ENCODE measurements around the gene NPAS4. TPM values are rescaled to one million over a fixed set of nuclear protein-coding genes. Genes with fewer than 3 reads are reported as not detected.

Gene NPAS4
- polyA plus RNA-seq, 1 donor: 1.7 TPM

DNA sequence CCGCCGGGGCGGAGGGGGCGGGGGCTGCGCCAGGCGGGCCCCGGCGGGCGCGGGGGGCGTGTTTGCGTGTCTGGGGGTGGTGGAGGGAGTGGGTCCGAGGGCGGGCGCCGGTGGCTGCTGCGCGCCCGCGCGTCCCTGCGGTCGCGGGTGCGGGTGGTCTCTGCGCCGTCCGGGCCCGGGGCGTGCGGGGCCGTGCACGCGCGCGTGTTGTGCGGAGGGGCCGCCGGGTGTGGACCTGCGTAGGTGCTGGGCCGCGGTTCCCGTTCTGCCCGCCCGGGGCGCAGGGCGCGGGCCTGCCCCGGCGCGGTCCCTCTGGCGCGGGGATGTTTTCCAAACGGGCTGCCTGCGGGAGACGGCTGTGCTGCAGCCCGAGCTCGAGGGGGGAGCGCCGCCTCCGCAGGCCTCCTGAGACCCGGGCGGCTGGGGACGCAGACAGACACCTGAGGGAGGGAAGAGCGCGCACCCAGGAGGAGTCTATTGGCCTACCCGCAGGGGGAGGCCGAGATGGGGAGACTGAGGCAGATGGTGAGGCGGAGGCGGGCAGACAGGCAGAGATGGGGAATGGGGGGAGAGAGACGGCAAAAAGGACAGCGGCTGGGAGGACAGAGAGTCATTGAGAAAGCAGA, 46.3 kb downstream of the NPAS4 start:
- 17% methylated on average over 1 of the region's 72 CpGs for WGBS (ENCODE audit: insufficient coverage, low lambda C conversion rate)
- peaks cover 4% of the 10 kb centered on the region for H3K9me3 ChIP-seq (ENCODE audit: control insufficient read depth, low read depth, low read length)
- peaks cover 8% of the 10 kb centered on the region for H3K4me1 ChIP-seq (ENCODE audit: control insufficient read depth, insufficient read depth, low read length)
- H3K27me3 ChIP-seq (ENCODE audit: control insufficient read depth, insufficient read depth, low read length): peaks cover 2% of the 10 kb centered on the region
- peak overlapping the region; percentile 51 for H3K4me3 ChIP-seq (ENCODE audit: low read length)
- H3K36me3 ChIP-seq (ENCODE audit: control insufficient read depth, insufficient read depth, low read length): no peaks in the 10 kb centered on the region
- DNase-seq: peak; percentile 25 to 57
- H3K27ac ChIP-seq (ENCODE audit: low read length): no peak overlapping the region

DNA sequence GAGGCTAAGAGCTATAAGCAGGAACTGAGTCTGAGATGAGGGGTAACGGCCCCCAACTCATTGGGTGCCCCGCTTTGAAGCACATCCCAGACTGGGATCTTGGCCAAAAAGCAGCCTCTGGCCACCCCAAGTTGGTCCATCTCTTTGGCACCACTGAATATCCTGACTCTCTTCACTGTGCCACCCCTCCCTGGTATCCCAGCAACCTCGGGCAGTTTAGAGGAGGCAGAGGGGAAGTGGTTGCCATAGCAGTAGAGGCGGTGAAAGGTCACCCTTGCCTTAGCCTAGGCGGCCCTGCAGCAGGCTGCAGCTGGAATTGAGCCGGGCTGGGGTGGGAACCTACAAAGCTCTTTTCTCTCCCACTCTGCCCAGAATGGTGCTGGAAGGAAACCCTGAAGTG, 46.9 kb downstream of the NPAS4 start:
- DNase-seq: peak in 1 of 2 donors; percentile 49
- peaks cover 5% of the 10 kb centered on the region for H3K36me3 ChIP-seq (ENCODE audit: control insufficient read depth, insufficient read depth, low read length)
- peaks cover 2% of the 10 kb centered on the region for H3K27me3 ChIP-seq (ENCODE audit: control insufficient read depth, insufficient read depth, low read length)
- peak overlapping the region; percentile 51 for H3K4me3 ChIP-seq (ENCODE audit: low read length)
- no CpG with 5 or more reads among the region's 6 CpGs for WGBS (ENCODE audit: insufficient coverage, low lambda C conversion rate)
- no peak overlapping the region for H3K27ac ChIP-seq (ENCODE audit: low read length)
- peaks cover 8% of the 10 kb centered on the region for H3K4me1 ChIP-seq (ENCODE audit: control insufficient read depth, insufficient read depth, low read length)
- peaks cover 4% of the 10 kb centered on the region for H3K9me3 ChIP-seq (ENCODE audit: control insufficient read depth, low read depth, low read length)

DNA sequence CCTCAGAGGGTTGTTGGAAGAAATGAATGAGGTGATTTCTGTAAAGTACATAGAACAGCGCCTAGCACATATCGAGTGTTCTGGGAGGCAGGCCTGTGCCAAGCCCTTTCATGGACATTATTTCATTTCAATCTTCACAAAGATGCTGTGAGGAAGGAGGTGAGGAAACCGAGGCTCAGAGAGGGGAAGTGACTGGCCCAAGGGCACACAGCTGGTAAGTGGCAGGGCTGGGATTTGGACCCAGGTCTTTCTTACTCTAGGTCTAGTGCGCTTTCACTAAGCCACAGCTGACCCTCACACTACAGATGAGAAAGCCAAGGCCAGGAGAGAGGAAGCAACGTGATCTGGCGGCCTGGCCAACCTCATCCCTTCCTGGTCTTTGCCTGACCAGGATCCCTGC, 47.9 kb downstream of the NPAS4 start:
- no peak overlapping the region for H3K4me3 ChIP-seq (ENCODE audit: low read length)
- H3K27me3 ChIP-seq (ENCODE audit: control insufficient read depth, insufficient read depth, low read length): peaks cover 2% of the 10 kb centered on the region
- peaks cover 4% of the 10 kb centered on the region for H3K9me3 ChIP-seq (ENCODE audit: control insufficient read depth, low read depth, low read length)
- DNase-seq: no peak
- WGBS (ENCODE audit: insufficient coverage, low lambda C conversion rate): no CpG with 5 or more reads among the region's 6 CpGs
- H3K36me3 ChIP-seq (ENCODE audit: control insufficient read depth, insufficient read depth, low read length): peaks cover 11% of the 10 kb centered on the region
- peaks cover 8% of the 10 kb centered on the region for H3K4me1 ChIP-seq (ENCODE audit: control insufficient read depth, insufficient read depth, low read length)
- no peak overlapping the region for H3K27ac ChIP-seq (ENCODE audit: low read length)

DNA sequence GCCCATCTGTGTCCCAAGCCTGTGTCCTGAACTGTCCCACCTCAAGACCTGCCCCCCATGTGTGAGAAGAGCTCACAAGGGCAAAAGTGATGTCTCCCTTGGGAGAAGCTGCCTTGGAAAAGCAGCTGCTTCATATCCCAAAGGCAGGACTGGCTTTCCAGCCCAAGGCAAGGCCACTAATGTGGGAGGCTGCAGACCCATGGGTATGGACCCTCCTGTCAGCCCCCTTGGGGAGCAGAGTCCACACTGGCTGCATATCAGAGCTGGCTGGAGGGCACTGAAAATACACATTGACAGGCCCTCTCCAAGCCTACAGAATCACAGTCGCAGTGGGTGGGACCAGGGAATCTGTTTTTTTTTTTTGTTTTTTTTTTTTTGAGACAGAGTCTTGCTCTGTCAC, 48.6 kb downstream of the NPAS4 start:
- WGBS (ENCODE audit: insufficient coverage, low lambda C conversion rate): no CpG with 5 or more reads among the region's 1 CpG
- peaks cover 4% of the 10 kb centered on the region for H3K9me3 ChIP-seq (ENCODE audit: control insufficient read depth, low read depth, low read length)
- H3K27me3 ChIP-seq (ENCODE audit: control insufficient read depth, insufficient read depth, low read length): peaks cover 2% of the 10 kb centered on the region
- H3K36me3 ChIP-seq (ENCODE audit: control insufficient read depth, insufficient read depth, low read length): peaks cover 11% of the 10 kb centered on the region
- no peak overlapping the region for H3K4me3 ChIP-seq (ENCODE audit: low read length)
- H3K4me1 ChIP-seq (ENCODE audit: control insufficient read depth, insufficient read depth, low read length): peaks cover 8% of the 10 kb centered on the region
- no peak for DNase-seq
- H3K27ac ChIP-seq (ENCODE audit: low read length): no peak overlapping the region

DNA sequence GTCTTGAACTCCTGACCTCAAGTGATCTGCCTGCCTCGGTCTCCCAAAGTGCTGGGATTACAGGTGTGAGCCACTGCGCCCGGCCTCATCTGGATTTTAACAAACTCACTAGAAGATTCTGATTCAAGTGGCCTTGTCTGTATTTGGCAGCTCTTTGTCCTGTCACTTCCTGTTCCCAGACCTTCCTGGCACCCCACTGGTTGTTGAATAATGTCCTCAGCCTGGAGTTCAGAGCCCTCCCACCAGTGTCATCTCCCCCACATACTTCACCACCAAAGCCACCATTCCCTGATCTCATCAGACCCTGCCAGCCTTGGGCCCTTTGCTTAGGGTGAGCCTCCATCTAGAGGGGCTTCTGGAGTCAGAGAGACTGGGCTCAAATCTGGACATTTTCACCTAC, 49.2 kb downstream of the NPAS4 start:
- Histone ChIP-seq H3K27ac (ENCODE audit: low read length) (no peak overlapping the region), H3K4me1 (ENCODE audit: control insufficient read depth, insufficient read depth, low read length) (peaks cover 8% of the 10 kb centered on the region), H3K36me3 (ENCODE audit: control insufficient read depth, insufficient read depth, low read length) (peaks cover 11% of the 10 kb centered on the region), H3K27me3 (ENCODE audit: control insufficient read depth, insufficient read depth, low read length) (peaks cover 2% of the 10 kb centered on the region), H3K4me3 (ENCODE audit: low read length) (no peak overlapping the region), H3K9me3 (ENCODE audit: control insufficient read depth, low read depth, low read length) (peaks cover 4% of the 10 kb centered on the region)
- no CpG with 5 or more reads among the region's 3 CpGs for WGBS (ENCODE audit: insufficient coverage, low lambda C conversion rate)
- no peak for DNase-seq

DNA sequence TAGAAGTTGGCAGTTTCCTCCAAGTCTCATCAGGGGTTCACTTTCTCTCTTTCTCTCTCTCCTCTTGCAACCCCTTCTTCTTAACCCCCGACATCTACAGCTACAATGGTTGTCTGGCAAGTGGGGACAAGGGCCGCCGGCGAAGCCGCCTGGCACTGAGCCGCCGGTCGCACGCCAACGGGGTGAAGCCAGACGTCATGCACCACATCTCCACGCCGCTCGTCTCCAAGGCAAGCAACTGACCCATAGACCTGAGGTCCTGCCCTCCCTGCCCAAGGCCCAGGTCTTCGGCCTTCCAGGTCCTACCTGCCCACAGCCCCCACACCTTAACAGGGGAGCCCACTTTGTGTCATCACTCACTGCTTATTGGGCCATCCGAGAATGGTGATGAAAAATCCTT, 50.3 kb downstream of the NPAS4 start:
- WGBS (ENCODE audit: insufficient coverage, low lambda C conversion rate): no CpG with 5 or more reads among the region's 16 CpGs
- H3K9me3 ChIP-seq (ENCODE audit: control insufficient read depth, low read depth, low read length): peaks cover 2% of the 10 kb centered on the region
- no peak overlapping the region for H3K4me3 ChIP-seq (ENCODE audit: low read length)
- no peaks in the 10 kb centered on the region for H3K27me3 ChIP-seq (ENCODE audit: control insufficient read depth, insufficient read depth, low read length)
- DNase-seq: no peak
- H3K36me3 ChIP-seq (ENCODE audit: control insufficient read depth, insufficient read depth, low read length): peaks cover 15% of the 10 kb centered on the region
- H3K4me1 ChIP-seq (ENCODE audit: control insufficient read depth, insufficient read depth, low read length): peaks cover 8% of the 10 kb centered on the region
- H3K27ac ChIP-seq (ENCODE audit: low read length): no peak overlapping the region

DNA sequence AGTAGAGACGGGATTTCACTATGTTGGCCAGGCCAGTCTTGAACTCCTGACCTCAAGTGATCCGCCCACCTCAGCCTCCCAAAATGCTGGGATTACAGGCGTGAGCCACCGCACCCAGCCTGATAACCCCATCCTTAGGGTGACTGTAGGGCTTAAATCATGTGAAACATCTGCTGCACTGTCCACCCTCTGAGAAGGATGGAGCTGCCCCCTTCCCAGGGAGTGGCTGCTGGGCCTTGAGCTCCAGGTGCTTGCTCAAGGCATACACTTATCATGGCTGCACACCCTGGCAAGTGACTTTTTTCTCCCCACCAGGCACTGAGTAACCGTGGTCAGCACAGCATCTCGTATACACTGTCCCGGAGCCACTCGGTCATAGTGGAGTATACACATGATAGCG, 51.2 kb downstream of the NPAS4 start:
- no peak overlapping the region for H3K4me3 ChIP-seq (ENCODE audit: low read length)
- peaks cover 15% of the 10 kb centered on the region for H3K36me3 ChIP-seq (ENCODE audit: control insufficient read depth, insufficient read depth, low read length)
- no peaks in the 10 kb centered on the region for H3K9me3 ChIP-seq (ENCODE audit: control insufficient read depth, low read depth, low read length)
- peaks cover 8% of the 10 kb centered on the region for H3K4me1 ChIP-seq (ENCODE audit: control insufficient read depth, insufficient read depth, low read length)
- DNase-seq: no peak
- whole genome bisulfite sequencing (ENCODE audit: insufficient coverage, low lambda C conversion rate): no CpG with 5 or more reads among the region's 9 CpGs
- H3K27me3 ChIP-seq (ENCODE audit: control insufficient read depth, insufficient read depth, low read length): no peaks in the 10 kb centered on the region
- no peak overlapping the region for H3K27ac ChIP-seq (ENCODE audit: low read length)

DNA sequence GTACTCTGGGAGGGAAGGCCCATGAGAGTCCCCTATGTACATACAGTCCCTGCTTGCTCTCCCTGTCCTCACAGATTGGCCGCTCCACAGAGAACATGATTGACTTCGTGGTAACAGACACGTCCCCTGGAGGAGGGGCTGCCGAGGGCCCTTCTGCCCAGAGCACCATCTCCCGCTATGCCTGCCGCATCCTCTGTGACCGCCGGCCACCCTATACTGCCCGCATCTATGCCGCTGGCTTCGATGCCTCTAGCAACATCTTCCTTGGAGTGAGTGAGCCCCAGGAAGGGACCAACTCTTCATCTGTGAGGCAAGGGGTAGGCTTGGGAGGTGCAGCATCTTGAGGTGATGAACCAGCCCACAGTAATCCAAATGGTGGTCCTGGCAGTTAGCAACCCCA, 52.3 kb downstream of the NPAS4 start:
- Histone ChIP-seq H3K9me3 (ENCODE audit: control insufficient read depth, low read depth, low read length) (no peaks in the 10 kb centered on the region), H3K36me3 (ENCODE audit: control insufficient read depth, insufficient read depth, low read length) (peaks cover 15% of the 10 kb centered on the region)

DNA sequence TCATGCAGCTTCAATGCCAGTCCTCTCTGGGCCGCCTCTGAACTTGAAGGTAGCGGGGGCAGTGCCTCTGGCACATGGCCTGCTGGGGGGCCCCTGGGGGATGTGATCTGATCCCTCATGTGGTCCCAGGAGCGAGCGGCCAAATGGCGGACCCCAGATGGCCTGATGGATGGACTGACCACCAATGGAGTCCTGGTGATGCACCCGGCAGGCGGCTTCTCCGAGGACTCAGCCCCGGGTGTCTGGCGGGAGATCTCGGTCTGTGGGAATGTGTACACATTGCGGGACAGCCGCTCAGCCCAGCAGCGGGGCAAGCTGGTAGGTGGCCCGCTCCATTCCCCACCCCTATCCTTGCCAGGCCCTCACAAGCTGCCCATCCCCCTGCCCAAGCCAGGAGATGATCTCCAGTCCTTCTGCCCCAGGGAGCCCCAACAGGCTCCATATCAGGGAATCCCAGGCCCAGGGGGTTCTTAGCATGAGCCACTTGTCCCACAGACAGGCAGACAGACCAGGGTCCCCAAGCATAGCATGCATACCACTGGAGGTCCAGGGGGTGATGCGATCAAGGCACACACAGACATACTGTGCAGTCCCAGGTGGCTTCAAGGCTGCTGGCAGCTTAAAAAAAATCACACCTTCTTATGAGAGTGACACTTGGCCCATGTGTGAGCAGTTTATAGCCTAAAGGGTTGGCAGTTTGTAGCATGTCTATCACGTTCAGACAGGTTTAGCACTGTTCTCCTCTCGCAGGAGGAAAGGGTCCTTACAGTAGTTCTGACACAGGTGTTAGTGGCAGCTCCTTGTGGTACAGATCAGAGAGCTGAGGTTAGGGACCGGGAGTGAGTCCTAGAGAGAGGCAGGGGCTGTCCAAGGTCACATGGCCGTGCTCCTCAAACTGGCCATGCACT, 53.0 kb downstream of the NPAS4 start:
- H3K27me3 ChIP-seq (ENCODE audit: control insufficient read depth, insufficient read depth, low read length): no peaks in the 10 kb centered on the region
- peaks cover 15% of the 10 kb centered on the region for H3K36me3 ChIP-seq (ENCODE audit: control insufficient read depth, insufficient read depth, low read length)
- H3K27ac ChIP-seq (ENCODE audit: low read length): no peak overlapping the region
- H3K4me3 ChIP-seq (ENCODE audit: low read length): no peak overlapping the region
- no peaks in the 10 kb centered on the region for H3K9me3 ChIP-seq (ENCODE audit: control insufficient read depth, low read depth, low read length)
- no peak for DNase-seq
- WGBS (ENCODE audit: insufficient coverage, low lambda C conversion rate): no CpG with 5 or more reads among the region's 20 CpGs
- H3K4me1 ChIP-seq (ENCODE audit: control insufficient read depth, insufficient read depth, low read length): no peaks in the 10 kb centered on the region

More for the DNA sequence above, 52.3 kb downstream of the NPAS4 start:
- WGBS (ENCODE audit: insufficient coverage, low lambda C conversion rate): no CpG with 5 or more reads among the region's 11 CpGs
- no peaks in the 10 kb centered on the region for H3K27me3 ChIP-seq (ENCODE audit: control insufficient read depth, insufficient read depth, low read length)
- H3K4me3 ChIP-seq (ENCODE audit: low read length): no peak overlapping the region
- no peak overlapping the region for H3K27ac ChIP-seq (ENCODE audit: low read length)
- DNase-seq: no peak
- no peaks in the 10 kb centered on the region for H3K4me1 ChIP-seq (ENCODE audit: control insufficient read depth, insufficient read depth, low read length)

DNA sequence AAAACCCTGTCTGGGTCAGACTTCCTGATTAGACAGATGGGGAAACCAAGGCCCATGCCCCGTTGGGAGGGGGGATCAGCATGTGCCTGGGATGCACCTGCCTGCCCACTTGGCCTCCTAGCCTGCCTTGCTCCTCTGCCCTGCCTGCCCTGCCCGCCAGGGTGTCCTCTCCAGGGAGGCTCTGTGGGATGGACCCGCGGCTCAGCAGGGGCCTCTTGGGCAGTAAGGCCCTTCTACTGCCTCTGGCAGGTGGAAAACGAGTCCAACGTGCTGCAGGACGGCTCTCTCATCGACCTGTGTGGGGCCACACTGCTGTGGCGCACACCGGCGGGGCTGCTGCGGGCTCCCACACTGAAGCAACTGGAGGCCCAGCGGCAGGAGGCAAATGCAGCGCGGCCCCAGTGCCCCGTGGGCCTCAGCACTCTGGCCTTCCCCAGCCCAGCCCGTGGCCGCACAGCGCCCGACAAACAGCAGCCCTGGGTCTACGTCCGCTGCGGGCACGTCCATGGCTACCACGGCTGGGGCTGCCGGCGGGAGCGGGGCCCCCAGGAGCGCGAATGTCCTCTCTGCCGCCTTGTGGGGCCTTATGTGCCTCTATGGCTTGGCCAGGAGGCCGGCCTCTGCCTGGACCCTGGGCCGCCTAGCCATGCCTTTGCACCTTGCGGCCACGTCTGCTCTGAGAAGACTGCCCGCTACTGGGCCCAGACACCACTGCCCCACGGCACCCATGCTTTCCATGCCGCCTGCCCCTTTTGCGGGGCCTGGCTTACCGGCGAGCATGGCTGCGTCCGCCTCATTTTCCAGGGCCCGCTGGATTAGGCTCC, 54.7 kb downstream of the NPAS4 start:
- Histone ChIP-seq H3K4me1 (ENCODE audit: control insufficient read depth, insufficient read depth, low read length) (peaks cover 6% of the 10 kb centered on the region), H3K27me3 (ENCODE audit: control insufficient read depth, insufficient read depth, low read length) (no peaks in the 10 kb centered on the region), H3K9me3 (ENCODE audit: control insufficient read depth, low read depth, low read length) (no peaks in the 10 kb centered on the region), H3K36me3 (ENCODE audit: control insufficient read depth, insufficient read depth, low read length) (peaks cover 15% of the 10 kb centered on the region), H3K4me3 (ENCODE audit: low read length) (no peak overlapping the region), H3K27ac (ENCODE audit: low read length) (no peak overlapping the region)
- DNase-seq: no peak
- WGBS (ENCODE audit: insufficient coverage, low lambda C conversion rate): no CpG with 5 or more reads among the region's 44 CpGs
